K562 (cell line): ENCODE data around the gene KLHDC7B. TPM values are rescaled to one million over a fixed set of nuclear protein-coding genes. Genes with fewer than 3 reads are reported as not detected.

ENCODE experiments used
- ATF1 ChIP-seq, 2 experiments: fragments of 450-650 bp in 1 of 2; IDR thresholded peaks; 2 replicates each; pipeline ENCODE4 v1.6.1; 2016; ENCODE audit warnings: missing compliant biosample characterization in 1 of 2, missing genetic modification characterization in 1 of 2
- DEAF1 ChIP-seq: fragments of 450-650 bp; formaldehyde crosslinking; IDR thresholded peaks from 2 replicates; pipeline ENCODE4 v1.4.0; 2020; ENCODE audit warnings: mild to moderate bottlenecking, moderate library complexity
- HNRNPK ChIP-seq: fragments of 200-400 bp; formaldehyde crosslinking; IDR thresholded peaks from one replicate; pipeline ENCODE4 v1.6.1; 2018; ENCODE audit warnings: mild to moderate bottlenecking, low read depth, low read length; ENCODE audit not compliant: poor library complexity, severe bottlenecking
- KLF16 ChIP-seq: IDR thresholded peaks from 2 replicates; pipeline ENCODE4 v1.6.1; 2016; ENCODE audit warnings: antibody characterized with exemption
- MAFG ChIP-seq: fragments of 450-650 bp; conservative IDR thresholded peaks from 2 replicates; pipeline ENCODE4 v1.6.1; 2016; ENCODE audit warnings: missing genetic modification characterization, missing compliant biosample characterization
- MTA3 ChIP-seq: fragments of 450-650 bp; formaldehyde crosslinking; IDR thresholded peaks from 2 replicates; pipeline ENCODE4 v1.6.1; 2017; ENCODE audit warnings: mild to moderate bottlenecking, borderline replicate concordance
- NFIC ChIP-seq: fragments of 450-650 bp; IDR thresholded peaks from 2 replicates; pipeline ENCODE4 v1.6.1; 2017; ENCODE audit warnings: mild to moderate bottlenecking, inconsistent platforms
- NFYB ChIP-seq: IDR thresholded peaks from 2 replicates; pipeline ENCODE4 v1.6.1; 2011; ENCODE audit warnings: mild to moderate bottlenecking, moderate library complexity; ENCODE audit not compliant: insufficient read length; ENCODE audit errors: extremely low read depth
- PKNOX1 ChIP-seq: fragments of 450-650 bp; IDR thresholded peaks from 2 replicates; pipeline ENCODE4 v1.6.1; 2016
- POLR2A ChIP-seq: fragments of 450-650 bp; conservative IDR thresholded peaks from 2 replicates; pipeline ENCODE4 v1.6.1; 2016
- POLR2G ChIP-seq: fragments of 200-400 bp; formaldehyde crosslinking; IDR thresholded peaks from 2 replicates; pipeline ENCODE4 v1.6.1; 2017; ENCODE audit warnings: low read depth, mild to moderate bottlenecking, antibody characterized with exemption, low read length, moderate library complexity
- RAD21 ChIP-seq, 2 experiments: fragments of 250-450 bp in 1 of 2; fragments of 450-650 bp in 1 of 2; sonication (Bioruptor Pico) in 1 of 2; formaldehyde crosslinking in 1 of 2; IDR thresholded peaks in 1 of 2; conservative IDR thresholded peaks in 1 of 2; 2 replicates each; pipeline versions ENCODE4 v1.4.0 to v1.8.0; 2020 to 2022; ENCODE audit warnings: mild to moderate bottlenecking in 2 of 2, moderate library complexity in 1 of 2
- SIN3A ChIP-seq, 2 experiments: fragments of 150-350 bp in 1 of 2; IDR thresholded peaks; 2 replicates each; pipeline ENCODE4 v1.6.1; 2011 to 2016; ENCODE audit warnings: borderline replicate concordance in 2 of 2, low read depth in 2 of 2, low read length in 2 of 2, mild to moderate bottlenecking in 2 of 2, moderate library complexity in 2 of 2; ENCODE audit not compliant: control insufficient read depth in 1 of 2
- SIX5 ChIP-seq, 2 experiments: IDR thresholded peaks; 2 replicates each; pipeline ENCODE4 v1.6.1; 2011; ENCODE audit warnings: low read length in 2 of 2, borderline replicate concordance in 1 of 2, low read depth in 1 of 2, mild to moderate bottlenecking in 1 of 2, moderate library complexity in 1 of 2; ENCODE audit not compliant: insufficient read depth in 1 of 2
- ZFX ChIP-seq: sonication (generic); formaldehyde crosslinking; IDR thresholded peaks from 2 replicates; pipeline ENCODE4 v1.8.0; 2022; ENCODE audit warnings: mild to moderate bottlenecking, missing genetic modification reagents, moderate library complexity
- ZNF224 ChIP-seq: sonication (generic); formaldehyde crosslinking; IDR thresholded peaks from 2 replicates; pipeline ENCODE4 v1.8.0; 2022; ENCODE audit warnings: mild to moderate bottlenecking, missing genetic modification reagents
- ZNF239 ChIP-seq: fragments of 250-450 bp; sonication (Bioruptor Pico); IDR thresholded peaks from 2 replicates; pipeline ENCODE4 v1.4.0; 2020; ENCODE audit warnings: mild to moderate bottlenecking
- ZNF253 ChIP-seq: fragments of 250-450 bp; sonication (Bioruptor Pico); conservative IDR thresholded peaks from 2 replicates; pipeline ENCODE4 v1.6.1; 2021; ENCODE audit warnings: mild to moderate bottlenecking
- ZNF668 ChIP-seq: fragments of 250-450 bp; sonication (Bioruptor Pico); IDR thresholded peaks from 2 replicates; pipeline ENCODE4 v1.8.0; 2022; ENCODE audit warnings: mild to moderate bottlenecking, inconsistent platforms
- polyA plus RNA-seq, 8 experiments: library from polyadenylated mRNA; depleted of rRNA in 4 of 8; stranded (reverse) in 5 of 8; unstranded in 3 of 8; fragments of >200 nt; fragmentation: Nextera tagmentation in 2 of 8; fragmentation: Illumina TruSeq in 1 of 8; extraction: Ambion mirVana in 2 of 8; extraction: Trizol in 1 of 8; gene quantifications; 2 replicates each; pipeline versions ENCODE4 v1.2.1 to v1.2.3, GENCODE V29; 2011 to 2014; ENCODE audit warnings: inconsistent platforms in 1 of 8, missing spikeins in 1 of 8
- total RNA-seq, 7 experiments: library from RNA; depleted of rRNA in 6 of 7; stranded (reverse); fragments of >200 nt in 6 of 7; fragmentation: Illumina TruSeq in 2 of 7; extraction: Trizol in 2 of 7; gene quantifications; 2 replicates each; pipeline versions ENCODE4 v1.2.1 to v1.2.3, GENCODE V29; 2011 to 2021; ENCODE audit warnings: low replicate concordance in 1 of 7
- TF ChIP-seq, protein P1 (sequence below): IDR thresholded peaks from 3 replicates; pipeline ENCODE4 v1.6.1; 2011; ENCODE audit warnings: borderline replicate concordance, mild to moderate bottlenecking; ENCODE audit not compliant: insufficient read length, insufficient read depth
- TF ChIP-seq, protein P2 (sequence below): sonication (generic); formaldehyde crosslinking; IDR thresholded peaks from 2 replicates; pipeline ENCODE4 v1.8.0; 2022; ENCODE audit warnings: mild to moderate bottlenecking, missing genetic modification reagents

KLHDC7B gene
- total and polyA plus RNA-seq, 9 of the 15 experiments (the other 6 are each of a cell fraction or from before 2014, with no cell fraction given), result 0.04 to 0.22 (median 0.05) TPM; not detected in 4

GRCh38 chr22:50562523-50563412 lies 17.1 kb downstream of the KLHDC7B start, which contains the start of gene SYCE3 (continued):
- TF ChIP-seq MAFG (tag), result no peak
- TF ChIP-seq, protein P1, sequence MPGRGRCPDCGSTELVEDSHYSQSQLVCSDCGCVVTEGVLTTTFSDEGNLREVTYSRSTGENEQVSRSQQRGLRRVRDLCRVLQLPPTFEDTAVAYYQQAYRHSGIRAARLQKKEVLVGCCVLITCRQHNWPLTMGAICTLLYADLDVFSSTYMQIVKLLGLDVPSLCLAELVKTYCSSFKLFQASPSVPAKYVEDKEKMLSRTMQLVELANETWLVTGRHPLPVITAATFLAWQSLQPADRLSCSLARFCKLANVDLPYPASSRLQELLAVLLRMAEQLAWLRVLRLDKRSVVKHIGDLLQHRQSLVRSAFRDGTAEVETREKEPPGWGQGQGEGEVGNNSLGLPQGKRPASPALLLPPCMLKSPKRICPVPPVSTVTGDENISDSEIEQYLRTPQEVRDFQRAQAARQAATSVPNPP, result no peak
- peak; percentile 61 for TF ChIP-seq POLR2A
- TF ChIP-seq SIN3A (IDR thresholded peaks at IDR 0.05; ENCODE audit: borderline replicate concordance in 2 of 2, control insufficient read depth in 1 of 2, low read depth in 2 of 2, low read length in 2 of 2), result peak in 1 of 2 experiments; percentile 46; a peak in 1 of 4 replicates
- TF ChIP-seq SIX5 (IDR thresholded peaks at IDR 0.05; ENCODE audit: borderline replicate concordance in 1 of 2, insufficient read depth in 1 of 2, low read depth in 1 of 2, low read length in 2 of 2), result no peak
- peak; percentile 42 for TF ChIP-seq NFYB
- TF ChIP-seq HNRNPK, result no peak
- TF ChIP-seq KLF16, result peak; percentile 47; the same call in 1 of the 2 replicates
- TF ChIP-seq PKNOX1, result peak; percentile 49
- peak; percentile 63 for TF ChIP-seq ZFX (CRISPR knock-in tag)
- TF ChIP-seq ATF1 (CRISPR knock-in tag; IDR thresholded peaks at IDR 0.05), result no peak; the same call in 1 of the 2 replicates
- peak; percentile 53 for TF ChIP-seq ATF1 (tag; IDR thresholded peaks at IDR 0.05)
- TF ChIP-seq, protein P2, sequence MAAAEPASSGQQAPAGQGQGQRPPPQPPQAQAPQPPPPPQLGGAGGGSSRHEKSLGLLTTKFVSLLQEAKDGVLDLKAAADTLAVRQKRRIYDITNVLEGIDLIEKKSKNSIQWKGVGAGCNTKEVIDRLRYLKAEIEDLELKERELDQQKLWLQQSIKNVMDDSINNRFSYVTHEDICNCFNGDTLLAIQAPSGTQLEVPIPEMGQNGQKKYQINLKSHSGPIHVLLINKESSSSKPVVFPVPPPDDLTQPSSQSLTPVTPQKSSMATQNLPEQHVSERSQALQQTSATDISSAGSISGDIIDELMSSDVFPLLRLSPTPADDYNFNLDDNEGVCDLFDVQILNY (CRISPR knock-in tag), result no peak
- no peak for TF ChIP-seq ZNF224
- peak; percentile 49 to 56 for TF ChIP-seq RAD21 (CRISPR knock-in tag; conservative IDR thresholded peaks at IDR 0.05 in 1 of 2, IDR thresholded peaks at IDR 0.05 in 1 of 2)
- TF ChIP-seq DEAF1, result no peak
- TF ChIP-seq MTA3, result peak; percentile 68; the same call in 1 of the 2 replicates
- TF ChIP-seq POLR2G, result peak; percentile 75
- no peak; the same call in 1 of the 2 replicates for TF ChIP-seq NFIC
- no peak for TF ChIP-seq ZNF668
- TF ChIP-seq ZNF253, result no peak
- no peak for TF ChIP-seq ZNF239 (CRISPR knock-in tag)
